Right kidney (tissue), 9 donors: Measurements from ENCODE around the gene LSM5.

Experiments
- DNase-seq: peaks from one replicate; pipeline ENCODE4 v3.0.0-alpha.2; 2016
- long read RNA-seq, 8 donors: transcript quantifications; one replicate each; lab custom pipeline, GENCODE V29; 2026

Gene LSM5
- long read RNA-seq, donor 1, transcript LSM5-208 (5 exons, 2,258 nt), result major isoform, 91 of 119 reads
- long read RNA-seq, donor 1, transcript LSM5-204 (5 exons, 740 nt), result minor isoform, 5 of 119 reads
- long read RNA-seq, donor 1, partial matches to known transcripts, result 15 of 119 reads
- long read RNA-seq, donor 1, other reads (novel, unspliced or antisense), result 6 of 119 reads
- long read RNA-seq, donor 2, transcript LSM5-208 (5 exons, 2,258 nt), result major isoform, 45 of 58 reads
- long read RNA-seq, donor 2, partial matches to known transcripts, result 8 of 58 reads
- long read RNA-seq, donor 2, other reads (novel, unspliced or antisense), result 0 of 58 reads
- long read RNA-seq, donor 3, transcript LSM5-208 (5 exons, 2,258 nt), result major isoform, 26 of 32 reads
- long read RNA-seq, donor 3, partial matches to known transcripts, result 0 of 32 reads
- long read RNA-seq, donor 3, other reads (novel, unspliced or antisense), result 0 of 32 reads
- long read RNA-seq, donor 4, transcript LSM5-208 (5 exons, 2,258 nt), result major isoform, 36 of 42 reads
- long read RNA-seq, donor 4, partial matches to known transcripts, result 0 of 42 reads
- long read RNA-seq, donor 4, other reads (novel, unspliced or antisense), result 0 of 42 reads
- long read RNA-seq, donor 5, transcript LSM5-208 (5 exons, 2,258 nt), result major isoform, 58 of 73 reads
- long read RNA-seq, donor 5, partial matches to known transcripts, result 7 of 73 reads
- long read RNA-seq, donor 5, other reads (novel, unspliced or antisense), result 0 of 73 reads
- long read RNA-seq, donor 6, transcript LSM5-208 (5 exons, 2,258 nt), result major isoform, 45 of 61 reads
- long read RNA-seq, donor 6, partial matches to known transcripts, result 14 of 61 reads
- long read RNA-seq, donor 6, other reads (novel, unspliced or antisense), result 0 of 61 reads
- long read RNA-seq, donor 7, transcript LSM5-208 (5 exons, 2,258 nt), result major isoform, 72 of 106 reads
- long read RNA-seq, donor 7, transcript LSM5-204 (5 exons, 740 nt), result minor isoform, 5 of 106 reads
- long read RNA-seq, donor 7, partial matches to known transcripts, result 21 of 106 reads
- long read RNA-seq, donor 7, other reads (novel, unspliced or antisense), result 5 of 106 reads
- long read RNA-seq, donor 8, transcript LSM5-208 (5 exons, 2,258 nt), result major isoform, 70 of 77 reads
- long read RNA-seq, donor 8, partial matches to known transcripts, result 5 of 77 reads
- long read RNA-seq, donor 8, other reads (novel, unspliced or antisense), result 0 of 77 reads

GRCh38 chr7:32490127-32490796 is at the start of gene LSM5:
LSM5 (minus strand) TSS chr7:32490380; CDS start chr7:32490365, 15 bp downstream.
- DNase-seq, result peak; percentile 88

DNA sequence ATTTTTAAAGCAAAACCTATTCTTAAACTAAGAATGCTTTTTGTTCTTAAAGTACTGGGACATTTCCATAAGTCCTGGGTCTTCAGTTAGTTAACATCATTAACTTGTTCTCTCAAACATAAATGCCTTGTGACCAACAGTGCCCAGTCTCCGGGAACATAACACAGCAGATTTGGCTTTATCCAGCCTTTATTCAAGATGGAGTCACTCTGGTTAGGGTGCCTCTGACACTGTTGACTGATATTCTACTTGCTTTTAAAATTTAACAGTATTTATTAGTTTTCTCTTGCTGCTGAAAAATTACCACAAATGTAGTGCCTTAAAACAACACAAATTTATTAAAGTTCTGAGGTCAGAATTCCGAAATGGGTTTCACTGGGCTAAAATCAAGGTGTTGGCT is 49.2 kb upstream of the LSM5 start:
- DNase-seq, result no peak

DNA sequence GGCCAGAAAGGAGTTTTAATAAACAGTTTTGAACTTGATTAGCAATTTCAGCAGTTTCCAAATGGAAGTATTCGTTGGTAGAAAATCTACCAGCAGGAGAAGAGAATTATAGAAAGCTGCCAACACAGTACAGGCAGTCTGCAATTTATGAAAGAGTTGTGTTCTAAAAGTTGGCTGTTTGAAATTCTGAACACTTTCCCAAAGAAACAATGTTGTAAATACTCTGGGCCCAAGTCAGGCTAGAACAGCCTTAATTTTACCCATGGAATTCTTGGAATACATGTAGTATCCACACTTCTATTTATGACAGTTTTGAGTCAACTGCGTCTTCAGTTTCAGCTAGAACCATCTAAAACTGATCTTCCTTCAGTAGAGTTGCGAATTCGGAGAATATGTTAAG is 47.6 kb upstream of the LSM5 start:
- DNase-seq, result no peak

DNA sequence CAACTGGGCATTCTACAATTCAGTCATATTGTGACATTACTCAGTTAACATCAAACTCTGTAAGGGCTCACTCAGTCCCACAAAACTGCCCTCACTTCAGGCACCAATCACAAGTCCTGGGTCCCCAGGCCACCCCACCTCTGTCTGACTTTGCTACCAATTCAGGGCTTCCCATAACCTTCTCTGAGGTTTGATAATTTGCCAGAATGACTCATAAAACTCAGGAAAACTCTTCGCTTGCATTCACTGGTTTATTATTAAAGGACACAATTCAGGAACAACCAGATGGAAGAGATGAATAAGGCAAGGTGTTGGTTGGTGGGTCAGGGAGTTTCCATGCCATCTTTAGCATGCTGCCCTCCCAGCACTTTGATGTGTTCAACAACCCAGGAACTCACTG is 46.4 kb upstream of the LSM5 start:
- no peak for DNase-seq

- DNase-seq, result no peak
Observed at GRCh38 chr7:32536016-32536415, 45.8 kb upstream of the LSM5 start.

GRCh38 chr7:32535162-32535702 is 45.1 kb upstream of the LSM5 start:
- DNase-seq, result no peak

GRCh38 chr7:32533276-32534029 is 43.3 kb upstream of the LSM5 start:
- DNase-seq, result no peak

GRCh38 chr7:32532716-32533115 is 42.5 kb upstream of the LSM5 start:
- no peak for DNase-seq

GRCh38 chr7:32532086-32532485 is 41.9 kb upstream of the LSM5 start:
- DNase-seq, result no peak

DNA sequence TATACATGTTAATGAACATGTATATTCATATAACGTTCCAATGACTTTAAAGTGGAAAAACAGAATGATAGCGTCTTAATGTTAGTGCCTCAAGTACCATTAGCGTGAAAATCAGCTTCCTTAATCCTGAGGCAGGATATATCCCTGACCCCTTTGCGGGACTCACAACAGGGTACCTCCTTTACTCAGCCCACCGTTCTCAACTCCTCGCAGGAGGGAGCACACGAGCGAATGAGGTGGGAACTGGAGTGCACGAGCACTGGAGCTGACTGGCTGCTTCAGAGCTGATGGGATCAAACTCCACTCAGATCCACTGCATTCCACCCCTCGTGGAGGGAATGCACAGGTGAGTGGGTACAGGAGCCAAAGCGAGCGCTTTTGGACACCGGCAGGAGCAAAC is 41.2 kb upstream of the LSM5 start:
- DNase-seq, result no peak

DNA sequence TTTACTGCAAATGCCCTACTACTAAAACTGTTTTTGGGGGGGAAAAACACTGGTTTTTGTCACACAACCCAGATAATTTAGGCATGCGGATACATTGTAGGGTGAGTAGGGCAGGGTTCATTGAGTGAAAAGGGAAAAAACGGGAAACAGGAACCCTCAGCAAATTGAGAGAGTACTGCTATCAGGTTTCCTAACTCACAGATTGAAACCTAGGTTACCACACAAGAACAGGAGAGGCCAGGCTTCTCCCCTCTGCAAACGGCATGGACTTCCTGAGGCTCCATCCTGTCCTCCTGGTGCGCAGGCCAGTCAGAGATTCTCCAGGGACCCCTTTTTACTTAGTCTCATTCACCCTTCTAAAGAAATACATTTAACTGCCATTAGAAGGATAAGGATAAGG is 35.7 kb upstream of the LSM5 start:
- no peak for DNase-seq

GRCh38 chr7:32524631-32525030 is 34.5 kb upstream of the LSM5 start:
- DNase-seq, result no peak

- no peak for DNase-seq
Observed at GRCh38 chr7:32522746-32523530, 32.8 kb upstream of the LSM5 start.

GRCh38 chr7:32519763-32520162 is 29.6 kb upstream of the LSM5 start:
- DNase-seq, result no peak

DNA sequence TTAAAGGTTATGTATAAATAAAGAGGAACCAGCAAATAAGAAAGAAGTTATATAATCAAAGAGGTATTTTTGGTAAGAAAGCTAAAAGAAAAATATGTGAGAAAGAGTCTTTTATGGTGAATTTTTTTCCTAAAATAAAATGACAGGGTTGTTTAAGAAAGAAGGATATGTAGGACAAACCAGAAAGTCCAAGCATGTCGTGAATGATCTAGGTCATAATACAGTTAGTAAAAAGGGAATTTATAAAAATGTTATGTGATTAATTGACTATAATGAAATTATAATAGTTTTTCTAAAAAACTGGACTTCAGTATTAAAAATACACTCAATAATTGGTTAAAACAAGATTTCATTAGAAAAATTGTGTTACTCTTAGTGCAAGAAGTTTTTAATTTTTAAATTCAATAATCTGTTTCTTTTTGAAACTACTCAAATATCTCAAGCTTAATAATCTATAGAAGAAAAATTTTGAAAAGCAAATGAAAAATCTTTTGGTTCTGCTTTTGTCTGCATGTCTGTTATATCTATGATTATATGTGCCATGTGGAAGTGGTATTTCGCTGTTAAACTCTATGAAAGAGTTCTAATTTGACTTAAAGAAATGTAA is 28.5 kb upstream of the LSM5 start:
- DNase-seq, result no peak

DNA sequence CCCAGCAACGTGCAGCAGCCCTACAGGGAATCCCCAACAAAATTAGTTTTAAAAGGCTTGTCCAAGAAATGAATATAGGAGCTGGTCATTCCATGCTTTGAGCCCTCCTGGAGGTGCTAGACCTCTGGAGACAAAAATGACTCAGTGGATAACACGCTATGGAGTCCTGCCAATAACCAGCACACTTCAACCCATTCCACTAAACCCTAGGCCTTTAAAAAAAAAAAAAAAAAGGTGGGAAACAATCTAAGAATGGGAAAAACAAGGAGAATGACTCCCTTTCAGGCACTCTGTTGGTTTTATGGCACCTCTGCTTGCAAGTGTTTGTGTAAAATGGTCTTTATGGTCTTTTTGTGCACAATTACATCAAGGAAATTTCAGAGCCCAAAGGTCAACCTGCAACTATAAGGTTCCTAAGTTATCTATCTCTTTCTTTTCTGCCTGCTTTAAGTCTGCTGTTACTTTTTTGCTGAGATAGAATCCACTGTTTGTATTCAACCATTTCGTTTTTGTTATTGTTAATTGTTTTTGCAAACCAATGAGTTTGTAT is 26.4 kb upstream of the LSM5 start:
- no peak for DNase-seq

DNA sequence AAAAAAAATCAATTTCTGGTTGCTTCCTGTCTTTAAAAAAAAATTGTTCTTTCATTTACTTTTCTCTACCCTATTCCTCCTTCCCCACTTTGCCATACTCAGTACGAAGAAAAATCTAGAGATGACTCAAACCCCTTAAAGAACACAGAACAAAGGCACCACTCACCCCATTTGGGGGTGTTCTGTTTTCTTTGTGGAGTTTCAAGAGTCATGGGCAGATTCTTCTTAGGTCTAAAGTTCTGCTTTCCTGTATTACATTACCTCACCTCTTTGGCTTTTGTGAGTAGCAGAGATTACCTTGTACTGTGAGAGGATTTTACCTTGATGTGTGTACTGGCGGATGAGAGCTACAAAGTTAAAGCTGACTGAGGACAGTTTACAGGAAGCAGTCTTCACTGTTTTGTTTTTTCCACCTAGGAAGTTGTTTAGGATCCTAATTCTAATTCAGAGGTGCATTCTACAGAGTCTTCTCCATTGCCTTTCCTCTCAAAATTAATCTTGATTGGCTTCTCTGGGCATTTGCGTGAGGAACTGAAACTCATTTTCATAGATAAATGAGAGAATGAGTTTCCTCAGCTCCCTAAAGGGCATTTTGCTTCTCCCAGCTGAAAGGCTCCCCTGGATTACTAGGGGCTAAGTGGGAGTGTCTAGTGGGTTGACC is 25.8 kb upstream of the LSM5 start:
- DNase-seq, result no peak

- no peak for DNase-seq
Observed at GRCh38 chr7:32513210-32513609, 23.0 kb upstream of the LSM5 start.

- DNase-seq, result no peak
Observed at GRCh38 chr7:32511791-32512190, 21.6 kb upstream of the LSM5 start.
